K562 (cell line): ENCODE results near the gene CHN1. TPM values are rescaled to one million over a fixed set of nuclear protein-coding genes. Genes with fewer than 3 reads are reported as not detected.

Source experiments
- CEBPG ChIP-seq, 3 experiments: fragments of 200-800 bp in 1 of 3; sonication (Bioruptor generic) in 1 of 3; sonication (generic) in 1 of 3; formaldehyde crosslinking in 1 of 3; IDR thresholded peaks in 2 of 3; conservative IDR thresholded peaks in 1 of 3; 2 replicates each; pipeline versions ENCODE4 v1.6.1 to v1.8.0; 2016 to 2022; ENCODE audit warnings: missing compliant biosample characterization in 2 of 3, missing genetic modification characterization in 2 of 3, mild to moderate bottlenecking in 1 of 3, missing genetic modification reagents in 1 of 3
- KAT8 ChIP-seq: fragments of 450-650 bp; IDR thresholded peaks from 2 replicates; pipeline ENCODE4 v1.6.1; 2016; ENCODE audit warnings: low read depth, mild to moderate bottlenecking
- MAFG ChIP-seq: fragments of 450-650 bp; conservative IDR thresholded peaks from 2 replicates; pipeline ENCODE4 v1.6.1; 2016; ENCODE audit warnings: missing genetic modification characterization, missing compliant biosample characterization
- MTA2 ChIP-seq: fragments of 450-650 bp; IDR thresholded peaks from 2 replicates; pipeline ENCODE4 v1.6.1; 2016; ENCODE audit warnings: low read depth
- PYGO2 ChIP-seq: fragments of 450-650 bp; IDR thresholded peaks from 2 replicates; pipeline ENCODE4 v1.6.1; 2016; ENCODE audit warnings: mild to moderate bottlenecking, missing genetic modification characterization, moderate library complexity, missing compliant biosample characterization
- SRSF9 ChIP-seq: fragments of 200-400 bp; formaldehyde crosslinking; IDR thresholded peaks from 2 replicates; pipeline ENCODE4 v1.6.1; 2017; ENCODE audit warnings: low read depth, low read length, borderline replicate concordance
- TBL1XR1 ChIP-seq, 2 experiments: IDR thresholded peaks; 2 replicates each; pipeline ENCODE4 v1.6.1; 2012; ENCODE audit warnings: improper control_type of control experiment in 2 of 2, low read length in 2 of 2, mild to moderate bottlenecking in 1 of 2
- polyA plus RNA-seq, 8 experiments: library from polyadenylated mRNA; depleted of rRNA in 4 of 8; stranded (reverse) in 5 of 8; unstranded in 3 of 8; fragments of >200 nt; fragmentation: Nextera tagmentation in 2 of 8; fragmentation: Illumina TruSeq in 1 of 8; extraction: Ambion mirVana in 2 of 8; extraction: Trizol in 1 of 8; gene quantifications; 2 replicates each; pipeline versions ENCODE4 v1.2.1 to v1.2.3, GENCODE V29; 2011 to 2014; ENCODE audit warnings: inconsistent platforms in 1 of 8, missing spikeins in 1 of 8
- total RNA-seq, 7 experiments: library from RNA; depleted of rRNA in 6 of 7; stranded (reverse); fragments of >200 nt in 6 of 7; fragmentation: Illumina TruSeq in 2 of 7; extraction: Trizol in 2 of 7; gene quantifications; 2 replicates each; pipeline versions ENCODE4 v1.2.1 to v1.2.3, GENCODE V29; 2011 to 2021; ENCODE audit warnings: low replicate concordance in 1 of 7
- TF ChIP-seq, protein P1 (sequence below): sonication (generic); formaldehyde crosslinking; IDR thresholded peaks from 2 replicates; pipeline ENCODE4 v1.8.0; 2022; ENCODE audit warnings: mild to moderate bottlenecking, missing genetic modification reagents, borderline replicate concordance
- TF ChIP-seq, protein P2 (sequence below): fragments of 450-650 bp; IDR thresholded peaks from 2 replicates; pipeline ENCODE4 v1.6.1; 2016; ENCODE audit warnings: missing biosample characterization, missing genetic modification characterization

CHN1 gene
- total and polyA plus RNA-seq, 9 of the 15 experiments (the other 6 are each of a cell fraction or from before 2014, with no cell fraction given), result 0.17 to 2.0 (median 0.87) TPM

DNA sequence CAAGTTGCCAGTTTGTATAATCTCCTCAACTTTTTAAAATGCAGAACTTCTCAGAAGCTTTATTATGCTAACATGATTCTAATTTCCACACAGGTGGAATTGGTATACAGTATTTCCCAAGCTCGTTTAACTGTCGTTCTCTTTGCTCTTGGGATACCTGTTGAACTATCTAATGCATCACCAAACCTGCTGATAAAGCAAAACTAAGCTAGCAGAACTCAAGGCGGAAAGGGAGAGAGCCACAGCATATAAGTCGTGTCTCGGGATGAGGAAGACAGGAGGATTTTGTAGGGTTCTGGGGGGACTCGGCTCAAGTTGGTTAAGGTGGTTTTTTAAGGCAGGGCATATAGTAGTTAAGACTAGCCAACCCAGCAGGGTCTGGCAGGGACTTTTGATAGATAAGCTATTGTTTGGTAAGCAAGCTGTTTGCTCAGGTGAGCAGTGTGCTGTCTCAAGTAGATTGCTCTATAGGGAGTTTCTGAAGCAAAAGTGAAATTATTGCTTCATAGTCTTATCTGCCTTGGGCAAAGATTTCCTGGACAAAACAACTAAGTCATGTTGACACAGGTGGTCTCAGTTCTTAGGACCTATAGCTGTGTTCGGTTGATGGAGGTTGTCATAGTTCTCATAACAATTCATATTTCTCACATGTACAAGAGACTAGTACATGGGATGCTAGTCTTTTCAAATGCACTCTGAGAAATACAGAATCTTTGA lies 212.7 kb downstream of the CHN1 start (continued):
- TF ChIP-seq CEBPG (CRISPR knock-in tag; IDR thresholded peaks at IDR 0.05), result no peak
- peak; percentile 65 to 70 for TF ChIP-seq CEBPG (tag; conservative IDR thresholded peaks at IDR 0.05 in 1 of 2, IDR thresholded peaks at IDR 0.05 in 1 of 2)
- TF ChIP-seq, protein P1, sequence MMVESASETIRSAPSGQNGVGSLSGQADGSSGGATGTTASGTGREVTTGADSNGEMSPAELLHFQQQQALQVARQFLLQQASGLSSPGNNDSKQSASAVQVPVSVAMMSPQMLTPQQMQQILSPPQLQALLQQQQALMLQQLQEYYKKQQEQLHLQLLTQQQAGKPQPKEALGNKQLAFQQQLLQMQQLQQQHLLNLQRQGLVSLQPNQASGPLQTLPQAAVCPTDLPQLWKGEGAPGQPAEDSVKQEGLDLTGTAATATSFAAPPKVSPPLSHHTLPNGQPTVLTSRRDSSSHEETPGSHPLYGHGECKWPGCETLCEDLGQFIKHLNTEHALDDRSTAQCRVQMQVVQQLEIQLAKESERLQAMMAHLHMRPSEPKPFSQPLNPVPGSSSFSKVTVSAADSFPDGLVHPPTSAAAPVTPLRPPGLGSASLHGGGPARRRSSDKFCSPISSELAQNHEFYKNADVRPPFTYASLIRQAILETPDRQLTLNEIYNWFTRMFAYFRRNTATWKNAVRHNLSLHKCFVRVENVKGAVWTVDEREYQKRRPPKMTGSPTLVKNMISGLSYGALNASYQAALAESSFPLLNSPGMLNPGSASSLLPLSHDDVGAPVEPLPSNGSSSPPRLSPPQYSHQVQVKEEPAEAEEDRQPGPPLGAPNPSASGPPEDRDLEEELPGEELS (CRISPR knock-in tag), result no peak
- no peak for TF ChIP-seq KAT8
- peak; percentile 64 for TF ChIP-seq MAFG (tag)
- TF ChIP-seq PYGO2 (tag), result no peak
- TF ChIP-seq MTA2, result no peak
- no peak for TF ChIP-seq TBL1XR1 (IDR thresholded peaks at IDR 0.05; ENCODE audit: low read length in 2 of 2)
- no peak for TF ChIP-seq SRSF9
- TF ChIP-seq, protein P2, sequence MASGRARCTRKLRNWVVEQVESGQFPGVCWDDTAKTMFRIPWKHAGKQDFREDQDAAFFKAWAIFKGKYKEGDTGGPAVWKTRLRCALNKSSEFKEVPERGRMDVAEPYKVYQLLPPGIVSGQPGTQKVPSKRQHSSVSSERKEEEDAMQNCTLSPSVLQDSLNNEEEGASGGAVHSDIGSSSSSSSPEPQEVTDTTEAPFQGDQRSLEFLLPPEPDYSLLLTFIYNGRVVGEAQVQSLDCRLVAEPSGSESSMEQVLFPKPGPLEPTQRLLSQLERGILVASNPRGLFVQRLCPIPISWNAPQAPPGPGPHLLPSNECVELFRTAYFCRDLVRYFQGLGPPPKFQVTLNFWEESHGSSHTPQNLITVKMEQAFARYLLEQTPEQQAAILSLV (tag), result no peak
